HL-60 (cell line): ENCODE measurements around the gene SLC39A9.

Experiments used
- DNase-seq, 2 experiments: peaks; one replicate each; pipeline ENCODE4 v3.0.0-alpha.2; 2010 to 2020; ENCODE audit warnings: low read depth in 1 of 2, low spot score in 1 of 2
- H3K27ac ChIP-seq: fragments of 250-450 bp; sonication (Bioruptor Pico); replicated peaks from 2 replicates; pipeline ENCODE4 v1.5.1; 2020; ENCODE audit warnings: mild to moderate bottlenecking, moderate library complexity
- H3K27me3 ChIP-seq: fragments of 250-450 bp; sonication (Bioruptor Pico); 2 replicates; pipeline ENCODE4 v1.5.1; 2021; ENCODE audit warnings: mild to moderate bottlenecking, moderate library complexity; ENCODE audit not compliant: insufficient read depth, poor library complexity, severe bottlenecking
- H3K4me3 ChIP-seq: replicated peaks from 2 replicates; pipeline ENCODE4 v1.5.1; 2011; ENCODE audit warnings: mild to moderate bottlenecking, control low read depth, low read length; ENCODE audit not compliant: insufficient read depth
- CTCF ChIP-seq: IDR thresholded peaks from one replicate; pipeline ENCODE4 v1.5.1; 2011; ENCODE audit warnings: low read length, control low read depth, inconsistent platforms; ENCODE audit not compliant: insufficient read depth
- GABPA ChIP-seq: IDR thresholded peaks from 2 replicates; pipeline ENCODE4 v1.6.1; 2012; ENCODE audit warnings: low read depth
- POLR2AphosphoS5 ChIP-seq: IDR thresholded peaks from 2 replicates; pipeline ENCODE4 v1.6.1; 2012; ENCODE audit warnings: low read depth
- REST ChIP-seq: IDR thresholded peaks from 2 replicates; pipeline ENCODE4 v1.6.1; 2012; ENCODE audit warnings: low read depth; ENCODE audit not compliant: insufficient replicate concordance
- SPI1 ChIP-seq: IDR thresholded peaks from 2 replicates; pipeline ENCODE4 v1.6.1; 2012; ENCODE audit warnings: low read depth, mild to moderate bottlenecking, borderline replicate concordance

The SLC39A9 gene

GRCh38 chr14:69375722-69376121 lies 22.8 kb upstream of the SLC39A9 start:
- H3K27ac ChIP-seq, result no peak overlapping the region
- H3K4me3 ChIP-seq, result no peak overlapping the region
- H3K27me3 ChIP-seq, result no peaks in the 10 kb centered on the region
- DNase-seq, result no peak
- no peak for TF ChIP-seq SPI1
- no peak for TF ChIP-seq POLR2AphosphoS5
- no peak for TF ChIP-seq REST
- no peak for TF ChIP-seq CTCF
- TF ChIP-seq GABPA, result no peak

GRCh38 chr14:69376439-69376838 lies 22.1 kb upstream of the SLC39A9 start:
- TF ChIP-seq GABPA (no peak), CTCF (no peak), SPI1 (no peak), REST (no peak), POLR2AphosphoS5 (no peak)
- peak; percentile 33 to 62 for DNase-seq
- Histone ChIP-seq H3K4me3 (no peak overlapping the region), H3K27ac (peak overlapping the region; percentile 35), H3K27me3 (no peaks in the 10 kb centered on the region)

GRCh38 chr14:69378274-69378673 lies 20.2 kb upstream of the SLC39A9 start:
- H3K4me3 ChIP-seq, result no peak overlapping the region
- TF ChIP-seq SPI1 (no peak), GABPA (no peak), CTCF (no peak), POLR2AphosphoS5 (no peak), REST (no peak)
- DNase-seq, result no peak
- H3K27me3 ChIP-seq, result no peaks in the 10 kb centered on the region
- no peak overlapping the region for H3K27ac ChIP-seq
